HCT116 (cell line): ENCODE data around the gene ESR2. TPM values are rescaled to one million over a fixed set of nuclear protein-coding genes. Genes with fewer than 3 reads are reported as not detected.

Experiments used
- ATAC-seq: fragments of 200-7000 bp; cut with Tn5 transposase; 2 replicates; pipeline ENCODE4 v1.9.1; 2020; ENCODE audit warnings: mild to moderate bottlenecking, moderate library complexity
- BruUV-seq: library from RNA; stranded (reverse); fragments of 400-500 nt; replicated peaks from 2 replicates; lab custom pipeline; 2021; lab: Mats Ljungman, UMichigan
- CTCF ChIA-PET: fragments of 300-600 bp; sonication (Branson Sonifier 250); formaldehyde crosslinking; loops from one replicate; lab custom pipeline; 2021; ENCODE audit warnings: antibody characterized with exemption; lab: Charles Lee
- POLR2A ChIA-PET: fragments of 300-600, 350-600 bp; sonication (Branson Sonifier 250); formaldehyde crosslinking; loops from one replicate; lab custom pipeline; 2021; ENCODE audit warnings: antibody characterized with exemption; lab: Charles Lee
- RAD21 ChIA-PET, 2 experiments: fragments of 300-600 bp; sonication (Branson Sonifier 250); formaldehyde crosslinking; loops; one replicate each; lab custom pipeline; 2023; ENCODE audit warnings: low total read pairs in 2 of 2; ENCODE audit not compliant: uncharacterized antibody in 2 of 2, unreplicated experiment in 2 of 2, low non-redundant PET in 1 of 2; lab: Charles Lee
- DNase-seq: peaks from one replicate; pipeline ENCODE4 v3.0.0-alpha.2; 2010; ENCODE audit warnings: low read depth, low spot score
- H2AFZ ChIP-seq: fragments of 200-600 bp; shearing (Covaris generic), sonication (generic); 2 replicates; pipeline ENCODE4 v1.6.1; 2017; ENCODE audit warnings: low read depth, mixed run types, mixed read lengths, antibody characterized with exemption, low read length; ENCODE audit not compliant: poor library complexity, severe bottlenecking
- H3K27ac ChIP-seq: 2 replicates; pipeline ENCODE4 v1.5.1; 2012; ENCODE audit warnings: low read depth, low read length
- H3K27me3 ChIP-seq: fragments of 200-600 bp; sonication (generic); 2 replicates; pipeline ENCODE4 v1.6.1; 2016; ENCODE audit warnings: mixed run types, low read length, mixed read lengths; ENCODE audit not compliant: insufficient read depth
- H3K36me3 ChIP-seq, 2 experiments: fragments of 200-500 bp in 1 of 2; fragments of 200-600 bp in 1 of 2; sonication (Bioruptor generic) in 1 of 2; sonication (generic) in 1 of 2; 2 replicates each; pipeline versions ENCODE4 v1.5.1 to v1.6.1; 2014 to 2016; ENCODE audit warnings: low read length in 2 of 2, inconsistent platforms in 1 of 2, mixed read lengths in 1 of 2, mixed run types in 1 of 2; ENCODE audit not compliant: insufficient read depth in 2 of 2, control insufficient read depth in 1 of 2
- H3K4me1 ChIP-seq, 2 experiments: fragments of 200-600 bp in 1 of 2; sonication (generic) in 1 of 2; 2 replicates each; pipeline versions ENCODE4 v1.5.1 to v1.6.1; 2012 to 2017; ENCODE audit warnings: low read length in 2 of 2, inconsistent platforms in 1 of 2, mild to moderate bottlenecking in 1 of 2, mixed read lengths in 1 of 2, mixed run types in 1 of 2, moderate library complexity in 1 of 2; ENCODE audit not compliant: insufficient read depth in 2 of 2, control insufficient read depth in 1 of 2
- H3K4me2 ChIP-seq: fragments of 200-600 bp; sonication (generic); 2 replicates; pipeline ENCODE4 v1.6.1; 2017; ENCODE audit warnings: mixed run types, low read length, mixed read lengths
- H3K4me3 ChIP-seq, 2 experiments: fragments of 200-600 bp in 1 of 2; sonication (generic) in 1 of 2; replicated peaks in 1 of 2; 2 replicates each; pipeline ENCODE4 v1.5.1; 2011 to 2016; ENCODE audit warnings: low read length in 2 of 2, control low read depth in 1 of 2, low read depth in 1 of 2, mild to moderate bottlenecking in 1 of 2, mixed read lengths in 1 of 2, mixed run types in 1 of 2
- H3K79me2 ChIP-seq: fragments of 200-600 bp; sonication (generic); 2 replicates; pipeline ENCODE4 v1.6.1; 2017; ENCODE audit warnings: mild to moderate bottlenecking, mixed run types, low read length, moderate library complexity, mixed read lengths; ENCODE audit not compliant: insufficient read depth
- H3K9ac ChIP-seq: fragments of 200-600 bp; sonication (generic); 2 replicates; pipeline ENCODE4 v1.6.1; 2016; ENCODE audit warnings: low read length, mixed read lengths
- H3K9me2 ChIP-seq: fragments of 200-600 bp; sonication (generic), shearing (Covaris generic); 2 replicates; pipeline ENCODE4 v1.6.1; 2017; ENCODE audit warnings: mixed run types, mild to moderate bottlenecking, moderate library complexity; ENCODE audit not compliant: insufficient read depth
- H3K9me3 ChIP-seq, 2 experiments: fragments of 200-500 bp in 1 of 2; fragments of 200-600 bp in 1 of 2; sonication (Bioruptor generic) in 1 of 2; sonication (generic) in 1 of 2; 2 replicates each; pipeline ENCODE4 v1.6.1; 2014 to 2017; ENCODE audit warnings: low read length in 2 of 2, mixed read lengths in 2 of 2, inconsistent platforms in 1 of 2, low read depth in 1 of 2, mild to moderate bottlenecking in 1 of 2, mixed run types in 1 of 2, moderate library complexity in 1 of 2; ENCODE audit not compliant: control insufficient read depth in 1 of 2, insufficient read depth in 1 of 2
- H4K20me1 ChIP-seq: fragments of 200-600 bp; sonication (generic), shearing (Covaris generic); 2 replicates; pipeline ENCODE4 v1.6.1; 2017; ENCODE audit warnings: mixed run types, mild to moderate bottlenecking, moderate library complexity; ENCODE audit not compliant: insufficient read depth
- CEBPB ChIP-seq: IDR thresholded peaks from 2 replicates; pipeline ENCODE4 v1.6.1; 2012; ENCODE audit warnings: low read depth
- CTCF ChIP-seq, 3 experiments: fragments of 200-600 bp in 1 of 3; sonication (generic) in 1 of 3; IDR thresholded peaks in 2 of 3; conservative IDR thresholded peaks in 1 of 3; 2 replicates each; pipeline ENCODE4 v1.5.1; 2012 to 2017; ENCODE audit warnings: low read depth in 2 of 3, low read length in 2 of 3, antibody characterized with exemption in 1 of 3, borderline replicate concordance in 1 of 3, control low read depth in 1 of 3, mild to moderate bottlenecking in 1 of 3, mixed read lengths in 1 of 3, mixed run types in 1 of 3, moderate library complexity in 1 of 3; ENCODE audit not compliant: insufficient read depth in 1 of 3
- EGR1 ChIP-seq: IDR thresholded peaks from 2 replicates; pipeline ENCODE4 v1.6.1; 2012; ENCODE audit warnings: low read depth
- EZH2phosphoT487 ChIP-seq: fragments of 200-600 bp; IDR thresholded peaks from 2 replicates; pipeline ENCODE4 v1.6.1; 2018; ENCODE audit warnings: antibody characterized with exemption, borderline replicate concordance
- FOSL1 ChIP-seq: IDR thresholded peaks from 2 replicates; pipeline ENCODE4 v1.6.1; 2012; ENCODE audit warnings: low read depth
- POLR2A ChIP-seq: IDR thresholded peaks from 2 replicates; pipeline ENCODE4 v1.7.0; 2011; ENCODE audit warnings: borderline replicate concordance; ENCODE audit not compliant: insufficient read depth, insufficient read length; ENCODE audit errors: extremely low read depth
- SIN3A ChIP-seq: IDR thresholded peaks from 2 replicates; pipeline ENCODE4 v1.6.1; 2012; ENCODE audit warnings: low read depth
- SRF ChIP-seq: IDR thresholded peaks from 2 replicates; pipeline ENCODE4 v1.6.1; 2012; ENCODE audit warnings: low read depth
- YY1 ChIP-seq: IDR thresholded peaks from 2 replicates; pipeline ENCODE4 v1.6.1; 2011; ENCODE audit warnings: low read length, low read depth, moderate library complexity, mild to moderate bottlenecking; ENCODE audit not compliant: insufficient replicate concordance; ENCODE audit errors: extremely low read depth
- intact Hi-C: fragments of 100-400 bp; cut with micrococcal nuclease; formaldehyde crosslinking; loops from 2 replicates; pipeline ENCODE4 v1.10.0; 2022
- total RNA-seq: library from RNA; stranded (reverse); gene quantifications from one replicate; pipeline ENCODE4 v1.2.1, GENCODE V29; 2021; ENCODE audit not compliant: unreplicated experiment

ESR2 gene
- total RNA-seq, 1 experiment from 2014 or later, result 0.32 TPM

- intact Hi-C loops, result no loop called here
- Histone ChIP-seq H3K27me3 (no peaks in the 10 kb centered on the region), H3K79me2 (no peaks in the 10 kb centered on the region), H3K36me3 (peaks cover 0 to 2% of the 10 kb centered on the region in 2 experiments; a peak in 2 of 4 replicates), H3K9me2 (no peaks in the 10 kb centered on the region), H3K27ac (no peak overlapping the region), H3K4me3 (no peak overlapping the region), H4K20me1 (no peaks in the 10 kb centered on the region), H3K4me2 (no peak overlapping the region), H3K9ac (no peak overlapping the region), H3K4me1 (no peaks in the 10 kb centered on the region), H2AFZ (no peak overlapping the region), H3K9me3 (no peaks in the 10 kb centered on the region)
- ATAC-seq, result no peak
- ChIA-PET CTCF (no interaction called here), POLR2A (no interaction called here), RAD21 (interaction anchor here in 1 of 2 experiments (0.6 kb wide), 1 partner anchor 260 kb away, joined by 5 read pairs; no protein-coding TSS in a partner anchor)
- DNase-seq, result no peak
- no TSS peak for BruUV-seq
- TF ChIP-seq CEBPB (no peak), YY1 (no peak), EGR1 (no peak)
These were observed 174.2 kb downstream of the ESR2 start for GRCh38 chr14:64119980-64120379.

GRCh38 chr14:64119500-64119899, 174.7 kb downstream of the ESR2 start:
- Histone ChIP-seq H3K27ac (no peak overlapping the region), H3K27me3 (no peaks in the 10 kb centered on the region), H3K9me2 (no peaks in the 10 kb centered on the region), H3K9ac (no peak overlapping the region), H2AFZ (no peak overlapping the region), H3K36me3 (peaks cover 0 to 2% of the 10 kb centered on the region in 2 experiments; a peak in 2 of 4 replicates), H3K4me2 (no peak overlapping the region), H3K4me1 (no peaks in the 10 kb centered on the region), H3K9me3 (no peaks in the 10 kb centered on the region), H3K79me2 (no peaks in the 10 kb centered on the region), H4K20me1 (no peaks in the 10 kb centered on the region), H3K4me3 (no peak overlapping the region)
- DNase-seq (no peak), ATAC-seq (no peak)
- ChIA-PET CTCF (no interaction called here), RAD21 (no interaction called here), POLR2A (no interaction called here)
- intact Hi-C loops, result no loop called here
- no peak for TF ChIP-seq FOSL1
- TF ChIP-seq POLR2A, result no peak
- TF ChIP-seq SRF, result no peak
- TF ChIP-seq CTCF (IDR thresholded peaks at IDR 0.05 in 2 of 3, conservative IDR thresholded peaks at IDR 0.05 in 1 of 3; ENCODE audit: borderline replicate concordance in 1 of 3, insufficient read depth in 1 of 3, low read depth in 2 of 3, low read length in 2 of 3), result no peak
- TF ChIP-seq EZH2phosphoT487, result no peak
- TF ChIP-seq SIN3A, result no peak
- BruUV-seq, result no TSS peak
